ENCODE data around the gene SVIL.
"Not testable (repeated sequence)": the region's sequence is repeated elsewhere in the genome, so short reads cannot be mapped to it uniquely, and the experiment has no call there.

SVIL gene

GRCh38 chr10:29448125-29448524, 186.6 kb downstream of the SVIL start:
- no peak for DNase-seq

GRCh38 chr10:29446327-29446726, 188.4 kb downstream of the SVIL start:
- DNase-seq, result peak; percentile 63

- no peak for DNase-seq
These were observed 190.8 kb downstream of the SVIL start for GRCh38 chr10:29443745-29444523.

- DNase-seq, result no peak
These were observed 193.8 kb downstream of the SVIL start for GRCh38 chr10:29440981-29441380.

- not testable (repeated sequence) for DNase-seq
These were observed 195.8 kb downstream of the SVIL start for GRCh38 chr10:29439005-29439404.

- DNase-seq, result no peak
These were observed 196.5 kb downstream of the SVIL start for GRCh38 chr10:29438271-29438670.

GRCh38 chr10:29437871-29438270, 196.9 kb downstream of the SVIL start:
- DNase-seq, result no peak

GRCh38 chr10:29435809-29436501, 198.8 kb downstream of the SVIL start:
- no peak for DNase-seq

GRCh38 chr10:29434111-29434510, 200.7 kb downstream of the SVIL start:
- peak; percentile 45 for DNase-seq

- no peak for DNase-seq
These were observed 203.1 kb downstream of the SVIL start for GRCh38 chr10:29431711-29432110.

GRCh38 chr10:29430101-29430500, 204.7 kb downstream of the SVIL start:
- no peak for DNase-seq

- no peak for DNase-seq
These were observed 206.3 kb downstream of the SVIL start for GRCh38 chr10:29428486-29428885.

GRCh38 chr10:29427667-29428066, 207.1 kb downstream of the SVIL start:
- DNase-seq, result no peak

GRCh38 chr10:29426420-29426819, 208.4 kb downstream of the SVIL start:
- DNase-seq, result no peak

GRCh38 chr10:29424017-29424416, 210.8 kb downstream of the SVIL start:
- DNase-seq, result no peak

- DNase-seq, result no peak
These were observed 214.0 kb downstream of the SVIL start for GRCh38 chr10:29420744-29421143.

- DNase-seq, result no peak
These were observed 217.4 kb downstream of the SVIL start for GRCh38 chr10:29417324-29417723.

- no peak for DNase-seq
These were observed 218.9 kb downstream of the SVIL start for GRCh38 chr10:29415876-29416275.

GRCh38 chr10:29414501-29414900, 220.3 kb downstream of the SVIL start:
- no peak for DNase-seq

GRCh38 chr10:29412485-29412884, 222.3 kb downstream of the SVIL start:
- DNase-seq, result peak; percentile 75

- DNase-seq, result peak; percentile 52
These were observed 223.0 kb downstream of the SVIL start for GRCh38 chr10:29411666-29412315.

GRCh38 chr10:29409241-29410054, 225.3 kb downstream of the SVIL start:
- peak; percentile 76 for DNase-seq

- DNase-seq, result no peak
These were observed 225.9 kb downstream of the SVIL start for GRCh38 chr10:29408847-29409240.

Data from suppressor macrophage treated with lipopolysaccharide for 4 hours (primary cell).